ENCODE results near the gene MICAL2.

DNA sequence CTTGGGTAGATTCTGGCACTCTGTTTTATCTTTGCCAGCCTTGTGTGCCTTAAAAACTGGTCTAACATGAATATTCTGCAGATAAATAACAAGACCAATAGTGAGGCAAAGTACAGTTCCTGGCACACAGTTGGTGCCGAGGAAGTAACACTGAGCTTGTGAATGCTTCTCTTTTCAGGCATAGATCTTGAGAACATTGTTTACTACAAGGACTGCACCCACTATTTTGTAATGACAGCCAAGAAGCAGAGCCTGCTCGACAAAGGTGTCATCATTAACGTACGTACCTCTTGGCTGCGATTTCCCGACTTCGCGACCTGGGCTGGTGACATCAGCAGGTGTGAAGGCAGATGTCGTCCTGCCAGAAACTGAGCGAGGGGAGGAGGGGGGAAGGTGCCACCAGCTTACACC is 105.7 kb downstream of the MICAL2 start:
- TF ChIP-seq, protein P1, sequence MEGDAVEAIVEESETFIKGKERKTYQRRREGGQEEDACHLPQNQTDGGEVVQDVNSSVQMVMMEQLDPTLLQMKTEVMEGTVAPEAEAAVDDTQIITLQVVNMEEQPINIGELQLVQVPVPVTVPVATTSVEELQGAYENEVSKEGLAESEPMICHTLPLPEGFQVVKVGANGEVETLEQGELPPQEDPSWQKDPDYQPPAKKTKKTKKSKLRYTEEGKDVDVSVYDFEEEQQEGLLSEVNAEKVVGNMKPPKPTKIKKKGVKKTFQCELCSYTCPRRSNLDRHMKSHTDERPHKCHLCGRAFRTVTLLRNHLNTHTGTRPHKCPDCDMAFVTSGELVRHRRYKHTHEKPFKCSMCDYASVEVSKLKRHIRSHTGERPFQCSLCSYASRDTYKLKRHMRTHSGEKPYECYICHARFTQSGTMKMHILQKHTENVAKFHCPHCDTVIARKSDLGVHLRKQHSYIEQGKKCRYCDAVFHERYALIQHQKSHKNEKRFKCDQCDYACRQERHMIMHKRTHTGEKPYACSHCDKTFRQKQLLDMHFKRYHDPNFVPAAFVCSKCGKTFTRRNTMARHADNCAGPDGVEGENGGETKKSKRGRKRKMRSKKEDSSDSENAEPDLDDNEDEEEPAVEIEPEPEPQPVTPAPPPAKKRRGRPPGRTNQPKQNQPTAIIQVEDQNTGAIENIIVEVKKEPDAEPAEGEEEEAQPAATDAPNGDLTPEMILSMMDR (IDR thresholded peaks at IDR 0.05), result no peak
- TF ChIP-seq POLR2A (IDR thresholded peaks at IDR 0.05), result no peak

All from thyroid gland (tissue), 4 donors.